NOMO-1 treated with DMSO at 0.1 percent for 48 hours (cell line): ENCODE data around the gene CCS.
"Not testable (repeated sequence)": the region's sequence is repeated elsewhere in the genome, so short reads cannot be mapped to it uniquely, and the experiment has no call there.

Source experiments
- DNase-seq: peaks from one replicate; lab custom pipeline; 2025; ENCODE audit not compliant: unreplicated experiment; lab: John Stamatoyannopoulos, UW

CCS gene

GRCh38 chr11:66589996-66590675 is 2.8 kb upstream of the CCS start:
- DNase-seq: no peak

GRCh38 chr11:66591175-66591574 is 1.8 kb upstream of the CCS start:
- DNase-seq: no peak

GRCh38 chr11:66593303-66593635 is 284 bp downstream of the CCS start:
- DNase-seq: peak; percentile 10

GRCh38 chr11:66593650-66594049 is 665 bp downstream of the CCS start:
- DNase-seq: no peak

- DNase-seq: peak; percentile 83
Observed at GRCh38 chr11:66595245-66595904, 2.4 kb downstream of the CCS start.

GRCh38 chr11:66598993-66599392 is 6.0 kb downstream of the CCS start:
- DNase-seq: no peak

- no peak for DNase-seq
Observed at GRCh38 chr11:66600219-66600618, 7.2 kb downstream of the CCS start.

- DNase-seq: peak; percentile 34
Observed at GRCh38 chr11:66600631-66601233, 7.7 kb downstream of the CCS start.

- no peak for DNase-seq
Observed at GRCh38 chr11:66603072-66603471, 10.1 kb downstream of the CCS start.

- no peak for DNase-seq
Observed at GRCh38 chr11:66604155-66604554, 11.2 kb downstream of the CCS start.

GRCh38 chr11:66606608-66607007 is 13.6 kb downstream of the CCS start:
- DNase-seq: not testable (repeated sequence)

GRCh38 chr11:66607126-66607834 is 14.3 kb downstream of the CCS start:
- peak; percentile 16 for DNase-seq

GRCh38 chr11:66609721-66610617 is 17.0 kb downstream of the CCS start:
- DNase-seq: no peak

- no peak for DNase-seq
Observed at GRCh38 chr11:66612458-66612857, 19.5 kb downstream of the CCS start.

GRCh38 chr11:66614073-66614472 is 21.1 kb downstream of the CCS start:
- DNase-seq: no peak

GRCh38 chr11:66616379-66617154 is 23.6 kb downstream of the CCS start, which contains the start of gene RBM14:
TSS of gene RBM14 (plus strand) at chr11:66616630. CDS start at chr11:66616721, 91 bp downstream.
- peak; percentile 98 for DNase-seq

GRCh38 chr11:66617155-66617834 is 24.3 kb downstream of the CCS start:
- peak; percentile 57 for DNase-seq

- peak; percentile 94 for DNase-seq
Observed at GRCh38 chr11:66619080-66619554, 26.1 kb downstream of the CCS start.

- no peak for DNase-seq
Observed at GRCh38 chr11:66624450-66624849, 31.5 kb downstream of the CCS start.
